Vagina (tissue), 2 donors: ENCODE data around the gene SYNPR. TPM values are rescaled to one million over a fixed set of nuclear protein-coding genes. Genes with fewer than 3 reads are reported as not detected.

ENCODE experiments used
- DNase-seq, 2 donors: peaks; one replicate each; pipeline ENCODE4 v3.0.0-alpha.2; 2017; ENCODE audit errors: extremely low spot score in 2 of 2
- H3K27ac ChIP-seq: fragments of 200-600 bp; sonication (generic); one replicate; pipeline ENCODE4 v1.5.1; 2019
- H3K27me3 ChIP-seq: fragments of 200-600 bp; sonication (generic); one replicate; pipeline ENCODE4 v1.5.1; 2019
- H3K36me3 ChIP-seq, 2 donors: fragments of 200-600 bp; sonication (generic); one replicate each; pipeline ENCODE4 v1.5.1; 2017 to 2019
- H3K4me1 ChIP-seq: fragments of 200-600 bp; sonication (generic); one replicate; pipeline ENCODE4 v1.5.1; 2019
- H3K4me3 ChIP-seq, 2 donors: fragments of 200-600 bp; sonication (generic); 1 replicate in 1 of 2; 2 replicates in 1 of 2; pipeline ENCODE4 v1.5.1; 2016 to 2019
- H3K9me3 ChIP-seq: fragments of 200-600 bp; sonication (generic); one replicate; pipeline ENCODE4 v1.5.1; 2019
- POLR2A ChIP-seq, 2 donors: fragments of 450-650 bp; IDR thresholded peaks; one replicate each; pipeline ENCODE4 v1.6.1; 2017; ENCODE audit warnings: antibody characterized with exemption in 2 of 2, mild to moderate bottlenecking in 2 of 2, moderate library complexity in 2 of 2
- POLR2AphosphoS5 ChIP-seq, 2 donors: sonication (generic); formaldehyde crosslinking; IDR thresholded peaks; one replicate each; pipeline ENCODE4 v1.9.0; 2017; ENCODE audit warnings: antibody characterized with exemption in 2 of 2, mild to moderate bottlenecking in 2 of 2, low read depth in 1 of 2; ENCODE audit not compliant: insufficient read depth in 1 of 2
- intact Hi-C: fragments of 100-400 bp; cut with DNase I; formaldehyde crosslinking; loops from one replicate; pipeline ENCODE4 v1.15.1; 2023
- total RNA-seq: library from RNA; depleted of rRNA; stranded (reverse); fragments of >200 nt; gene quantifications from one replicate; pipeline ENCODE4 v1.2.3, GENCODE V29; 2016
- TF ChIP-seq, protein P1 (sequence below), 3 experiments: fragments of 450-650 bp in 2 of 3; fragments of 200-600 bp in 1 of 3; sonication (generic) in 1 of 3; IDR thresholded peaks; one replicate each; pipeline ENCODE4 v1.5.1; 2017 to 2019; ENCODE audit warnings: antibody characterized with exemption in 3 of 3, mild to moderate bottlenecking in 2 of 3, moderate library complexity in 2 of 3

Gene SYNPR
- total RNA-seq, 1 donor from 2014 or later = not detected

DNA sequence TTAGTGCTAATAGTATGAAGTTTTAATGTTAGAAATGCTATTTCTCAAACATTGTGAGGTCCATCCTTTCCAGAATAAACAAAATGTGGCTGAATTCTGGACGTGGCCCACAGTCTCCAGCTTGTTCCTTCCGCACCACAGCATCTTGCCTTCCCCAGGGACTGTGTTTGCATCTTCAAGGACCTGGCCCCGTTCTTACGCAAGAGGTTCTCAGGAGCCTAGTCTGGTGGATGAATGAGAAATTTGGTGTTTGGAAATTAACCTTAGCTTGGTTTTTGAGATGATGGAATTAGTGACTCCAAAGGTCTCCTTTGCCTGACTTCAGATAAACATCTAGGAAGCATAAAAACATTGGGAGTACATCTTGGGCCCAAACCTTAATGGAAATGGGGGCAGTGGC is 18.1 kb downstream of the SYNPR start:
- TF ChIP-seq POLR2AphosphoS5 (IDR thresholded peaks at IDR 0.05; ENCODE audit: insufficient read depth in 1 of 2, low read depth in 1 of 2) (no peak), POLR2A (IDR thresholded peaks at IDR 0.05) (no peak)
- TF ChIP-seq, protein P1, sequence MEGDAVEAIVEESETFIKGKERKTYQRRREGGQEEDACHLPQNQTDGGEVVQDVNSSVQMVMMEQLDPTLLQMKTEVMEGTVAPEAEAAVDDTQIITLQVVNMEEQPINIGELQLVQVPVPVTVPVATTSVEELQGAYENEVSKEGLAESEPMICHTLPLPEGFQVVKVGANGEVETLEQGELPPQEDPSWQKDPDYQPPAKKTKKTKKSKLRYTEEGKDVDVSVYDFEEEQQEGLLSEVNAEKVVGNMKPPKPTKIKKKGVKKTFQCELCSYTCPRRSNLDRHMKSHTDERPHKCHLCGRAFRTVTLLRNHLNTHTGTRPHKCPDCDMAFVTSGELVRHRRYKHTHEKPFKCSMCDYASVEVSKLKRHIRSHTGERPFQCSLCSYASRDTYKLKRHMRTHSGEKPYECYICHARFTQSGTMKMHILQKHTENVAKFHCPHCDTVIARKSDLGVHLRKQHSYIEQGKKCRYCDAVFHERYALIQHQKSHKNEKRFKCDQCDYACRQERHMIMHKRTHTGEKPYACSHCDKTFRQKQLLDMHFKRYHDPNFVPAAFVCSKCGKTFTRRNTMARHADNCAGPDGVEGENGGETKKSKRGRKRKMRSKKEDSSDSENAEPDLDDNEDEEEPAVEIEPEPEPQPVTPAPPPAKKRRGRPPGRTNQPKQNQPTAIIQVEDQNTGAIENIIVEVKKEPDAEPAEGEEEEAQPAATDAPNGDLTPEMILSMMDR (IDR thresholded peaks at IDR 0.05) = no peak
- intact Hi-C loops = no loop called here

DNA sequence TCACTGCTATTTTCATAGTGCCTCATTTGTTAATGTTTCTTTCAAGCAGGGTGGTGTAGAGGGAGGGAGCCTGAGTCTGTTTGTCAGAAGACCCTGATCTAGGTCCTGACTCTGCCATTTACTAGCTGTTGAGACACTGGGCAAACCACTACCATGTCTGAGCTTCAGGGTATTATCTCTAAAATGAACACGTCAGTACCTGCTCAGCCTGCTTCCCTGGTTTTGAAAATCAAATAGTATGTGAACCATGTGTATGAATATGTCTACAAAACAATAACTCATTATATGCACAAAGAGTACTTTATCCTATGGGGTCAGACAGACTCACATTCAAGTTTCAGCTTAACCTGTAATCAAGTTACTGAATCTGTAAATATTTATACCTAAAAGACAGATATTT is 25.1 kb downstream of the SYNPR start:
- Histone ChIP-seq H3K9me3 (no peaks in the 10 kb centered on the region), H3K36me3 (no peaks in the 10 kb centered on the region), H3K27me3 (no peaks in the 10 kb centered on the region), H3K27ac (no peak overlapping the region), H3K4me1 (no peaks in the 10 kb centered on the region), H3K4me3 (no peak overlapping the region)
- DNase-seq = no peak
- intact Hi-C loops = no loop called here
- TF ChIP-seq, protein P1 (IDR thresholded peaks at IDR 0.05) = no peak
- TF ChIP-seq POLR2AphosphoS5 (IDR thresholded peaks at IDR 0.05; ENCODE audit: insufficient read depth in 1 of 2, low read depth in 1 of 2) (no peak), POLR2A (IDR thresholded peaks at IDR 0.05) (no peak)

More for the DNA sequence above, 18.1 kb downstream of the SYNPR start:
- Histone ChIP-seq H3K27ac (no peak overlapping the region), H3K9me3 (no peaks in the 10 kb centered on the region), H3K27me3 (no peaks in the 10 kb centered on the region), H3K4me3 (no peak overlapping the region), H3K4me1 (no peaks in the 10 kb centered on the region), H3K36me3 (no peaks in the 10 kb centered on the region)
- DNase-seq = no peak

DNA sequence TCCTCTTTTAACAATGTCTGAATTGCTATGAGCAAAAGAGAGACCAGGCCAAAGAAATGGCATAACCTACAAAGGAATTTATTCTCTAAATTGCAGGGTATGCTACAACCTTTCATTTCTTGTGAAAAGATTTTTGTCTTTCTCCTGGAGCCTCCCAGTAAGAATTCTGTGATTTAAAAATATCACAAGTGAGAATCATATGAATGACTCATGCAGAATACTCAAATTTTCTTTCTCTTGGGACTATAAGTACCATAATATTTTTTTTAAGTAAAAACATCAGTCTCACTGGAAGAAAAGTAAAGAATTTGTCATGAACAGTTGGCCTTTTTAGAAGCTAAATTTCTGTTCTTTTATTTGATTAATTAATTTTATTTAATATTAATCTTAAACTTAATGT is 26.3 kb downstream of the SYNPR start:
- H3K27ac ChIP-seq = no peak overlapping the region
- TF ChIP-seq POLR2A (IDR thresholded peaks at IDR 0.05) = no peak
- TF ChIP-seq, protein P1 (IDR thresholded peaks at IDR 0.05) = no peak
- no peak for TF ChIP-seq POLR2AphosphoS5 (IDR thresholded peaks at IDR 0.05; ENCODE audit: insufficient read depth in 1 of 2, low read depth in 1 of 2)
- no peaks in the 10 kb centered on the region for H3K36me3 ChIP-seq
- intact Hi-C loops = no loop called here
- DNase-seq = no peak
- no peaks in the 10 kb centered on the region for H3K9me3 ChIP-seq
- no peaks in the 10 kb centered on the region for H3K4me1 ChIP-seq
- no peak overlapping the region for H3K4me3 ChIP-seq
- H3K27me3 ChIP-seq = no peaks in the 10 kb centered on the region

DNA sequence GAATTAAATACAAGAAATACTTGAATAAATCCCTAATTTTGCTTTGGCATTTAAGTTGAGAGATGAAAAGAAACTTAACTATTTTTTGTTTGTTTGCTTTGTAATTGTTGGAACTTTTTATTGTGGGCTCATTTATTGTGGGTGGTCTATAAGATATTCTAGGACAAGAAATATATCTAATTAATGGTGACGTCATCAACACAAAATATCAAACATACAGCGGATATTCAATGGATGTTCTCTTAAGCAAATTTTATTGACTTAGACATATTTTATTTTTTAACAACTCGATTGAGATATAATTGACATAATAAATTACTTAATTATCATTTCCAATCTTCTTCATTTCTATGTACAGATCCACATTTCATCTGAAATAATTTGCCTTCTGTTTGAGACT is 30.0 kb downstream of the SYNPR start:
- no peak for DNase-seq
- intact Hi-C loops = no loop called here
- Histone ChIP-seq H3K36me3 (no peaks in the 10 kb centered on the region), H3K4me3 (no peak overlapping the region), H3K4me1 (no peaks in the 10 kb centered on the region), H3K9me3 (no peaks in the 10 kb centered on the region), H3K27me3 (no peaks in the 10 kb centered on the region), H3K27ac (no peak overlapping the region)
- TF ChIP-seq, protein P1 (IDR thresholded peaks at IDR 0.05) = no peak
- TF ChIP-seq POLR2AphosphoS5 (IDR thresholded peaks at IDR 0.05; ENCODE audit: insufficient read depth in 1 of 2, low read depth in 1 of 2) (no peak), POLR2A (IDR thresholded peaks at IDR 0.05) (no peak)

DNA sequence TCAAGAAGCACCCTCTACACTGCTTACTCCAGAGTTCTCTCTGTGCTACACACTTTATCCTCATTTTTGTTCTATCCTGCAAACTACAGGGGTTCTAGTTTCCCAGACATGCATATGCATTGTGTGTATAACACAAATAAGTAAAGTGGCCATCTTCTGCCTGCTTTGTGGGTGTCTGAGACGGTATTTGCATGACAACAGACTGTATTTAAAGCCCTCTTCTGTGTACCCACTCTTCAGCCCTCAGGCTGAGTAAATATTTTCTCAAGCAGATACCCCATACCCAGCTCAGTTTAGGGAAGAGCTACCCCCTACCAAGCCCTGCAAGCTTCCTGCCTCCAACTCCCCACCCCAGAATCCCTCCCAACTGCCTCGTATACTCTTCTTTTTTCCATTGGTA is 31.7 kb downstream of the SYNPR start:
- no peaks in the 10 kb centered on the region for H3K4me1 ChIP-seq
- no peaks in the 10 kb centered on the region for H3K27me3 ChIP-seq
- no peaks in the 10 kb centered on the region for H3K9me3 ChIP-seq
- H3K4me3 ChIP-seq = no peak overlapping the region
- TF ChIP-seq POLR2A (IDR thresholded peaks at IDR 0.05) (no peak), POLR2AphosphoS5 (IDR thresholded peaks at IDR 0.05; ENCODE audit: insufficient read depth in 1 of 2, low read depth in 1 of 2) (no peak)
- TF ChIP-seq, protein P1 (IDR thresholded peaks at IDR 0.05) = no peak
- no peak overlapping the region for H3K27ac ChIP-seq
- H3K36me3 ChIP-seq = no peaks in the 10 kb centered on the region
- intact Hi-C loops = no loop called here
- DNase-seq = no peak
